22Rv1 (cell line): ENCODE measurements around the gene DSTYK.

Source experiments
- H3K27ac ChIP-seq: fragments of 450-650 bp; 2 replicates; pipeline ENCODE4 v1.5.1; 2017
- CTCF ChIP-seq: fragments of 450-650 bp; IDR thresholded peaks from 2 replicates; pipeline ENCODE4 v1.5.1; 2017; ENCODE audit warnings: mild to moderate bottlenecking
- ZFX ChIP-seq: fragments of 450-650 bp; IDR thresholded peaks from 2 replicates; pipeline ENCODE4 v1.6.1; 2017; ENCODE audit warnings: antibody characterized with exemption, borderline replicate concordance

DSTYK gene

GRCh38 chr1:205232945-205233397, 21.5 kb upstream of the DSTYK start:
- no peak overlapping the region for H3K27ac ChIP-seq
- TF ChIP-seq CTCF = no peak
- no peak for TF ChIP-seq ZFX

GRCh38 chr1:205232127-205232820, 20.8 kb upstream of the DSTYK start:
- no peak overlapping the region for H3K27ac ChIP-seq
- TF ChIP-seq ZFX (no peak), CTCF (no peak)

- no peak overlapping the region for H3K27ac ChIP-seq
- TF ChIP-seq ZFX (no peak), CTCF (no peak)
These were observed 19.5 kb upstream of the DSTYK start for GRCh38 chr1:205230982-205231381.

- peak overlapping the region; percentile 3; the same call in 1 of the 2 replicates for H3K27ac ChIP-seq
- TF ChIP-seq ZFX (no peak), CTCF (no peak)
These were observed 18.6 kb upstream of the DSTYK start for GRCh38 chr1:205229916-205230700.

- peak overlapping the region; percentile 24; the same call in 1 of the 2 replicates for H3K27ac ChIP-seq
- peak; percentile 73 for TF ChIP-seq CTCF
- TF ChIP-seq ZFX = no peak
These were observed 17.9 kb upstream of the DSTYK start for GRCh38 chr1:205229399-205229871.

- TF ChIP-seq CTCF (no peak), ZFX (no peak)
- no peak overlapping the region for H3K27ac ChIP-seq
These were observed 16.6 kb upstream of the DSTYK start for GRCh38 chr1:205228093-205228521.

GRCh38 chr1:205227584-205228013, 16.1 kb upstream of the DSTYK start, which contains the start of gene TMCC2:
TSS of gene TMCC2 (plus strand) at chr1:205227946. CDS start at chr1:205228565, 619 bp downstream.
- no peak for TF ChIP-seq CTCF
- TF ChIP-seq ZFX = no peak
- H3K27ac ChIP-seq = no peak within 1 kb of the TSS
